ENCODE measurements around the gene MAP2.

MAP2 gene

DNA sequence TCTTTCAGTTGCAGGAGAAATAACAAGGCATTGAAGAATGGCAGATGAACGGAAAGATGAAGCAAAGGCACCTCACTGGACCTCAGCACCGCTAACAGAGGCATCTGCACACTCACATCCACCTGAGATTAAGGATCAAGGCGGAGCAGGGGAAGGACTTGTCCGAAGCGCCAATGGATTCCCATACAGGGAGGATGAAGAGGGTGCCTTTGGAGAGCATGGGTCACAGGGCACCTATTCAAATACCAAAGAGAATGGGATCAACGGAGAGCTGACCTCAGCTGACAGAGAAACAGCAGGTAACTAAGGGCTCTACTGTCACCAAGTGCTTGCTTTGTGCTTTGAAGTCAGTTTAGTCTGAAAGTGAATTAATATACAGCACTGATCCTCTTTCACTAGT, 229.3 kb downstream of the MAP2 start:
- Histone ChIP-seq H3K4me3 (no peak overlapping the region), H3K27me3 (no peaks in the 10 kb centered on the region), H3K36me3 (peaks cover 8 to 10% (median 9%) of the 10 kb centered on the region in 3 donors), H3K27ac (no peak overlapping the region), H3K9me3 (no peaks in the 10 kb centered on the region), H3K4me1 (no peaks in the 10 kb centered on the region)
- intact Hi-C loops (cut with DNase I; ENCODE audit: low total_unique reads), result no loop called here
- TF ChIP-seq CTCF (IDR thresholded peaks at IDR 0.05), result no peak
- no peak for DNase-seq

DNA sequence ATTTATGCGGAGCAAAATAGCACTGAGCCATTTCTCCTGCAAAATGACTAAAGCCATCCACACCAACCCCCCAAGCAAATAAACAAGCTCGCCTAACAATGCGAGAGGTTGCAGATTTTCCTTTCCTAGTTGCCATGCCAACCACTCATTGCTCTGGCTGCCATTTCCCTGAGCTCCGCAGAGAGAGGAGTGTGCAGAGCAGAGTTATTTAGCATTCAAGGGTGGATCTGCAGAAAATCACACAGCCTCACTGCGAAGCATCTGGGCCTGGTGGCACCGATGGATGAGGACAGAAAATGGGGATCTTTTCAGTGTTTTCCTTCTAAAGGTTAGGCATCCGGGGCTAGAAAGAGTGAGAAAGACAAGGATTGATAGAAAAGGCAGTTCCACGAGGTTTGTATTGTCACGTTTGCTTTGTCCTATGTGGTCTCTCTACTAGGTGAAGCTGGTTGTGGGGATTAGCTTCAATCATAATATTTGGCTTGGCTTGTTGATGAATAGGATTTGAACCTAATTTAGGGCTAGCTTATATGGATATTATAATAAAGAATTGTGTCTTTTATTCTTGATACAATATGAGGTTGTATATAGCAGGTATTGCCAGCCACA, 237.5 kb downstream of the MAP2 start:
- no peaks in the 10 kb centered on the region for H3K4me1 ChIP-seq
- H3K27ac ChIP-seq, result no peak overlapping the region
- H3K36me3 ChIP-seq, result no peaks in the 10 kb centered on the region
- H3K4me3 ChIP-seq, result no peak overlapping the region
- intact Hi-C loops (cut with DNase I; ENCODE audit: low total_unique reads), result no loop called here
- no peak for TF ChIP-seq CTCF (IDR thresholded peaks at IDR 0.05)
- DNase-seq, result no peak
- H3K27me3 ChIP-seq, result no peaks in the 10 kb centered on the region
- no peaks in the 10 kb centered on the region for H3K9me3 ChIP-seq

- intact Hi-C loops (cut with DNase I; ENCODE audit: low total_unique reads), result no loop called here
- no peak for TF ChIP-seq CTCF (IDR thresholded peaks at IDR 0.05)
- DNase-seq, result no peak
- Histone ChIP-seq H3K27me3 (no peaks in the 10 kb centered on the region), H3K4me1 (no peaks in the 10 kb centered on the region), H3K27ac (no peak overlapping the region), H3K36me3 (no peaks in the 10 kb centered on the region), H3K9me3 (no peaks in the 10 kb centered on the region), H3K4me3 (no peak overlapping the region)
Measured at GRCh38 chr2:209662021-209662420, 238.2 kb downstream of the MAP2 start.

DNA sequence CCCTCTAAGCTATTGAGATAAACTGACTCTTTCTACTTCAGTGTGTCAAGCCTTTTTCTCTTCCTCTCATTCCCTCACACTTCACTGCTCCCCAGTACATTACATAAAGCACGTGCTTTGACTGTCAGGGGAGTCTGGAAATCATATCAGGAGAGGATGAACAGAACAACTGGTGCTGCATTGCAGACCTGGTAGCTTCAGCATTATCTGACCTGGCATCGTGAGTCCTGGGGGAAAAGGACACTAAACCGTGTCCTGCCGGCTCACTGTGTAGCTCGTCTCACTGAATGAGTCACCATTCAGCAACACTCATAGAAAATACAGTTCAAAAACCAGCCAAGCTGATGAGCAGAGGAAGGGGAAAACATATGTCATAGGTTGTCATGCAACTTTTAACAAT, 239.3 kb downstream of the MAP2 start:
- Histone ChIP-seq H3K27me3 (no peaks in the 10 kb centered on the region), H3K4me3 (no peak overlapping the region), H3K36me3 (no peaks in the 10 kb centered on the region), H3K9me3 (no peaks in the 10 kb centered on the region), H3K27ac (no peak overlapping the region), H3K4me1 (no peaks in the 10 kb centered on the region)
- intact Hi-C loops (cut with DNase I; ENCODE audit: low total_unique reads), result no loop called here
- TF ChIP-seq CTCF (IDR thresholded peaks at IDR 0.05), result no peak
- no peak for DNase-seq

DNA sequence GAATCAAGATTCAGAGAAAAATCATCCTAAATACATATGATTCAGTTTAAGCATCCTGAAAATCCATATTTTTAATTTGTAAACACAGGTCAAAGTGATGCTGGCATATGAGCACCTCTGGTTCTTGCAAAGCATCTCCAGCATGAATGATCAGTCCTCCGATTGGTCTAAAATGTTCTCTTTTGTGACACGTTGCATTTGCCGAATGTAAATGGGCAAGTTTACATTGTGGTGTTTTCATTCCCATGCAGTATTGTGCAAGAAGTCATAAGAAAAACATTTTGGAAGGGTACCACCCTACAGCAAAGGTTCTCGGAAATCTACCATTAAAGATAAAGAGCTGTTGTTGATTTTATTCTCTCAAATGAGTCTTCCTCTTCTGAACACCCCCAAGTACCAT, 239.8 kb downstream of the MAP2 start:
- H3K27me3 ChIP-seq, result no peaks in the 10 kb centered on the region
- no peaks in the 10 kb centered on the region for H3K36me3 ChIP-seq
- no peak for DNase-seq
- TF ChIP-seq CTCF (IDR thresholded peaks at IDR 0.05), result no peak
- H3K4me1 ChIP-seq, result no peaks in the 10 kb centered on the region
- H3K4me3 ChIP-seq, result no peak overlapping the region
- intact Hi-C loops (cut with DNase I; ENCODE audit: low total_unique reads), result no loop called here
- H3K9me3 ChIP-seq, result no peaks in the 10 kb centered on the region
- H3K27ac ChIP-seq, result no peak overlapping the region

DNA sequence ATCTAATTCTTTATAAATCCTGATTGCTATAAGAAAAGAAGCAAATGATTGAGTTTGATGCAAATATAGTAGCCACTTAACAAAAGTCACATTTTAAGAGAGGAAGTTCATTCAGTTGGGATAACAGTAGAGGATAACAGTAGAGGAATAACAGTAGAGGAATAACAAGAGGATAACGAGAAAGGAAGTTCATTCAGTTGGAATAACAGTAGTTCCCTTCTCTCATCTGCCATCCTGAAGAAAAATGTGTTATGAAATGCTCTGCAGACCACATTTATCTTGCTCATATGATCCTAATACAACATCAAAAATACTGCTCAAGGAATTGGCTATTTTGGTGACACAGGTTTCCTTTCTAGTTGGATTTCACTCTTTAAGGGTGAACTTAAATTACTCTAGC, 242.4 kb downstream of the MAP2 start:
- TF ChIP-seq CTCF (IDR thresholded peaks at IDR 0.05), result no peak
- Histone ChIP-seq H3K4me1 (no peaks in the 10 kb centered on the region), H3K36me3 (no peaks in the 10 kb centered on the region), H3K4me3 (no peak overlapping the region), H3K27me3 (no peaks in the 10 kb centered on the region), H3K9me3 (no peaks in the 10 kb centered on the region), H3K27ac (no peak overlapping the region)
- DNase-seq, result no peak
- intact Hi-C loops (cut with DNase I; ENCODE audit: low total_unique reads), result no loop called here
